IMR-90 (cell line): ENCODE results near the gene CD82. TPM values are rescaled to one million over a fixed set of nuclear protein-coding genes. Genes with fewer than 3 reads are reported as not detected.
A peak's percentile ranks its signal among the peaks of the same experiment; 100 is the strongest.

ENCODE experiments used
- ATAC-seq: fragments of 200-7000 bp; cut with Tn5 transposase; 2 replicates; pipeline ENCODE4 v1.9.1; 2020; ENCODE audit warnings: low read depth, mild to moderate bottlenecking, moderate library complexity
- BruUV-seq: library from RNA; stranded (reverse); fragments of 400-500 nt; replicated peaks from 2 replicates; lab custom pipeline; 2021; lab: Mats Ljungman, UMichigan
- CTCF ChIA-PET: fragments of 300-600 bp; formaldehyde crosslinking; extraction: SDS; loops from one replicate; lab custom pipeline; 2021; ENCODE audit warnings: antibody characterized with exemption; lab: Yijun Ruan, JAX
- POLR2A ChIA-PET: fragments of 300-600 bp; sonication (Branson Sonifier 250); formaldehyde crosslinking; loops from one replicate; lab custom pipeline; 2022; ENCODE audit warnings: antibody characterized with exemption; ENCODE audit not compliant: unreplicated experiment; lab: Charles Lee
- DNase-seq: peaks from one replicate; pipeline ENCODE4 v3.0.0; 2013
- H2AFZ ChIP-seq: replicated peaks from 2 replicates; pipeline ENCODE3; 2013; ENCODE audit warnings: low read length, mild to moderate bottlenecking; ENCODE audit not compliant: poor library complexity
- H2AK5ac ChIP-seq: 2 replicates; pipeline ENCODE4 v1.6.1; 2013; ENCODE audit warnings: low read depth, low read length, inconsistent platforms
- H2AK9ac ChIP-seq: replicated peaks from 2 replicates; pipeline ENCODE3; 2013; ENCODE audit warnings: mild to moderate bottlenecking, low read depth, low read length, moderate library complexity; ENCODE audit not compliant: poor library complexity
- H2BK120ac ChIP-seq: 2 replicates; pipeline ENCODE4 v1.6.1; 2013; ENCODE audit warnings: low read depth, low read length, inconsistent platforms
- H2BK15ac ChIP-seq: 3 replicates; pipeline ENCODE4 v1.6.1; 2013; ENCODE audit warnings: low read depth, low read length, inconsistent platforms
- H2BK20ac ChIP-seq: 2 replicates; pipeline ENCODE4 v1.6.1; 2013; ENCODE audit warnings: low read depth, mild to moderate bottlenecking, inconsistent platforms, low read length, moderate library complexity
- H2BK5ac ChIP-seq: 2 replicates; pipeline ENCODE4 v1.6.1; 2013; ENCODE audit warnings: mild to moderate bottlenecking, low read depth, low read length, inconsistent platforms; ENCODE audit not compliant: poor library complexity, severe bottlenecking
- H3K14ac ChIP-seq: replicated peaks from 2 replicates; pipeline ENCODE4 v1.6.1; 2013; ENCODE audit warnings: low read depth, low read length, inconsistent platforms
- H3K18ac ChIP-seq: 2 replicates; pipeline ENCODE4 v1.6.1; 2013; ENCODE audit warnings: low read depth, low read length, control low read depth
- H3K23ac ChIP-seq: 2 replicates; pipeline ENCODE4 v1.6.1; 2013; ENCODE audit warnings: low read depth, low read length, inconsistent platforms
- H3K27ac ChIP-seq: 2 replicates; pipeline ENCODE4 v1.5.1; 2013; ENCODE audit warnings: mild to moderate bottlenecking, control low read depth, low read length; ENCODE audit not compliant: insufficient read depth
- H3K27me3 ChIP-seq: 2 replicates; pipeline ENCODE4 v1.6.1; 2013; ENCODE audit warnings: low read length; ENCODE audit not compliant: control insufficient read depth, insufficient read depth
- H3K36me3 ChIP-seq: 2 replicates; pipeline ENCODE4 v1.6.1; 2013; ENCODE audit warnings: low read length, mixed read lengths; ENCODE audit not compliant: control insufficient read depth, insufficient read depth
- H3K4ac ChIP-seq: 2 replicates; pipeline ENCODE4 v1.6.1; 2013; ENCODE audit warnings: low read depth, low read length, inconsistent platforms
- H3K4me1 ChIP-seq: 2 replicates; pipeline ENCODE4 v1.6.1; 2013; ENCODE audit warnings: low read length, mixed read lengths; ENCODE audit not compliant: control insufficient read depth, insufficient read depth
- H3K4me2 ChIP-seq: 2 replicates; pipeline ENCODE4 v1.6.1; 2013; ENCODE audit warnings: low read depth, mild to moderate bottlenecking, control low read depth, low read length, moderate library complexity
- H3K4me3 ChIP-seq: 2 replicates; pipeline ENCODE4 v1.5.1; 2013; ENCODE audit warnings: low read depth, mild to moderate bottlenecking, control low read depth, low read length, moderate library complexity; ENCODE audit not compliant: insufficient read depth
- H3K56ac ChIP-seq: 2 replicates; pipeline ENCODE4 v1.6.1; 2013; ENCODE audit warnings: low read length, inconsistent platforms; ENCODE audit not compliant: insufficient read depth; ENCODE audit errors: extremely low read depth
- H3K79me1 ChIP-seq, 2 experiments: 2 replicates each; pipeline ENCODE4 v1.6.1; 2013; ENCODE audit warnings: low read length in 2 of 2, inconsistent platforms in 1 of 2, low read depth in 1 of 2
- H3K9ac ChIP-seq: 2 replicates; pipeline ENCODE4 v1.6.1; 2013; ENCODE audit warnings: low read depth, low read length, control low read depth
- H3K9me1 ChIP-seq: 2 replicates; pipeline ENCODE4 v1.6.1; 2013; ENCODE audit warnings: low read length, inconsistent platforms; ENCODE audit not compliant: insufficient read depth
- H3K9me3 ChIP-seq: 2 replicates; pipeline ENCODE4 v1.6.1; 2013; ENCODE audit warnings: low read length; ENCODE audit not compliant: control insufficient read depth, insufficient read depth
- H4K20me1 ChIP-seq: 2 replicates; pipeline ENCODE4 v1.6.1; 2013; ENCODE audit warnings: low read length, inconsistent platforms; ENCODE audit not compliant: insufficient read depth
- H4K5ac ChIP-seq: 2 replicates; pipeline ENCODE4 v1.6.1; 2013; ENCODE audit warnings: mild to moderate bottlenecking, low read depth, low read length, control low read depth
- H4K8ac ChIP-seq, 2 experiments: 2 replicates each; pipeline ENCODE4 v1.6.1; 2013; ENCODE audit warnings: low read depth in 2 of 2, low read length in 2 of 2, control low read depth in 1 of 2, inconsistent platforms in 1 of 2
- H4K91ac ChIP-seq: 2 replicates; pipeline ENCODE4 v1.6.1; 2013; ENCODE audit warnings: low read depth, low read length, inconsistent platforms; ENCODE audit not compliant: insufficient read depth
- ELK1 ChIP-seq: fragments of 150-350 bp; IDR thresholded peaks from 2 replicates; pipeline ENCODE4 v1.6.1; 2016; ENCODE audit warnings: low read depth, mild to moderate bottlenecking, low read length, moderate library complexity, borderline replicate concordance
- WGBS, 2 experiments: methylation state at CpG; one replicate each; pipeline versions ENCODE4 v1.1.5 to v1.1.7; 2013; ENCODE audit warnings: missing lambda C conversion rate in 2 of 2; ENCODE audit not compliant: insufficient read length in 1 of 2; ENCODE audit errors: extremely low coverage in 2 of 2; 5-methylcytosine and 5-hydroxymethylcytosine counted together
- dilution Hi-C: fragments of 300-500 bp; cut with HindIII; formaldehyde crosslinking; loops from one replicate; pipeline ENCODE4 v1.14.3; 2018; ENCODE audit warnings: low sequenced_read_pairs; ENCODE audit not compliant: unreplicated experiment
- in situ Hi-C: fragments of 300-500 bp; cut with MboI; formaldehyde crosslinking; loops from 3 replicates; pipeline ENCODE4 v1.14.3; 2019; ENCODE audit warnings: low sequenced_read_pairs, inconsistent platforms, mixed read lengths
- intact Hi-C: fragments of 100-400 bp; cut with micrococcal nuclease; formaldehyde crosslinking; loops from 2 replicates; pipeline ENCODE4 v1.10.0; 2022
- polyA plus RNA-seq, 3 experiments: library from polyadenylated mRNA; depleted of rRNA; stranded (reverse); fragments of >200 nt; gene quantifications; 2 replicates each; pipeline ENCODE4 v1.2.3, GENCODE V29; 2012; ENCODE audit warnings: low replicate concordance in 1 of 3
- total RNA-seq: library from RNA; depleted of rRNA; stranded (reverse); fragments of >200 nt; gene quantifications from 2 replicates; pipeline ENCODE4 v1.2.3, GENCODE V29; 2012

Gene CD82
- total and polyA plus RNA-seq, 2 of the 4 experiments (the other 2 are of a cell fraction): 32.8 to 49.4 TPM

- 100% methylated on average over 1 of the region's 5 CpGs; no CpG with 5 or more reads in 1 of the 2 experiments for WGBS, 2 experiments
- H2AK9ac ChIP-seq: no peak overlapping the region
- H2BK5ac ChIP-seq: no peak overlapping the region
- ATAC-seq (no peak), DNase-seq (no peak)
- no peak overlapping the region for H2AFZ ChIP-seq
- peaks cover 28 to 66% of the 10 kb centered on the region in 2 experiments for H3K79me1 ChIP-seq
- no peak overlapping the region for H3K18ac ChIP-seq
- H2AK5ac ChIP-seq: no peak overlapping the region
- peaks cover 27% of the 10 kb centered on the region for H3K4me1 ChIP-seq
- H3K4ac ChIP-seq: peak overlapping the region; percentile 54
- peak overlapping the region; percentile 39; the same call in 1 of the 2 replicates for H4K91ac ChIP-seq
- H4K5ac ChIP-seq: no peak overlapping the region
- H3K9ac ChIP-seq: no peak overlapping the region
- no peak overlapping the region for H3K14ac ChIP-seq
- TF ChIP-seq ELK1: no peak
- H2BK15ac ChIP-seq: no peak overlapping the region
- no peaks in the 10 kb centered on the region for H3K27me3 ChIP-seq
- intact Hi-C loops (no loop called here), in situ Hi-C loops (no loop called here), dilution Hi-C loops (no loop called here)
- peaks cover 18% of the 10 kb centered on the region for H3K9me1 ChIP-seq
- H3K36me3 ChIP-seq: peaks cover 2% of the 10 kb centered on the region
- H3K56ac ChIP-seq: no peak overlapping the region
- ChIA-PET POLR2A (no interaction called here), CTCF (no interaction called here)
- H4K8ac ChIP-seq: no peak overlapping the region
- H3K27ac ChIP-seq: no peak overlapping the region
- no peaks in the 10 kb centered on the region; the same call in 1 of the 2 replicates for H4K20me1 ChIP-seq
- H3K9me3 ChIP-seq: peaks cover 8% of the 10 kb centered on the region
- no TSS peak for BruUV-seq
- H3K23ac ChIP-seq: no peak overlapping the region
- no peak overlapping the region for H2BK120ac ChIP-seq
- H3K4me2 ChIP-seq: no peak overlapping the region
- no peak overlapping the region for H3K4me3 ChIP-seq
- H2BK20ac ChIP-seq: no peak overlapping the region
These were observed 12.8 kb downstream of the CD82 start for GRCh38 chr11:44578279-44578678.
